Prostate gland (tissue), 2 donors: ENCODE results near the gene USP47.

Experiments
- CTCF ChIP-seq, 4 experiments: fragments of 200-600 bp in 2 of 4; fragments of 450-650 bp in 2 of 4; sonication (generic) in 2 of 4; IDR thresholded peaks; 1 replicate in 3 of 4; 2 replicates in 1 of 4; pipeline ENCODE4 v1.5.1; 2016 to 2019; ENCODE audit warnings: antibody characterized with exemption in 4 of 4, mild to moderate bottlenecking in 2 of 4, moderate library complexity in 2 of 4
- POLR2A ChIP-seq: fragments of 450-650 bp; IDR thresholded peaks from one replicate; pipeline ENCODE4 v1.6.1; 2016; ENCODE audit warnings: antibody characterized with exemption, mild to moderate bottlenecking
- POLR2AphosphoS5 ChIP-seq: sonication (generic); formaldehyde crosslinking; IDR thresholded peaks from one replicate; pipeline ENCODE4 v1.6.1; 2017; ENCODE audit warnings: antibody characterized with exemption

- TF ChIP-seq CTCF (IDR thresholded peaks at IDR 0.05) (no peak), POLR2AphosphoS5 (no peak), POLR2A (no peak)
Observed at GRCh38 chr11:11964774-11965150, 123.0 kb downstream of the USP47 start.
